Panc1 (cell line): ENCODE data around the gene ZNF680. TPM values are rescaled to one million over a fixed set of nuclear protein-coding genes. Genes with fewer than 3 reads are reported as not detected.

Source experiments
- ATAC-seq: fragments of 200-7000 bp; cut with Tn5 transposase; 2 replicates; pipeline ENCODE4 v1.9.1; 2020; ENCODE audit warnings: mild to moderate bottlenecking, moderate library complexity
- BruUV-seq: library from RNA; stranded (reverse); fragments of 400-500 nt; replicated peaks from 2 replicates; lab custom pipeline; 2021; lab: Mats Ljungman, UMichigan
- CTCF ChIA-PET: fragments of 300-600 bp; sonication (Branson Sonifier 250); formaldehyde crosslinking; loops from one replicate; lab custom pipeline; 2022; ENCODE audit warnings: antibody characterized with exemption; lab: Charles Lee
- POLR2A ChIA-PET: fragments of 300-600 bp; sonication (Branson Sonifier 250); formaldehyde crosslinking; loops from one replicate; lab custom pipeline; 2022; ENCODE audit warnings: antibody characterized with exemption; lab: Charles Lee
- DNase-seq: peaks from one replicate; pipeline ENCODE4 v3.0.0-alpha.2; 2010; ENCODE audit warnings: low read depth, low spot score
- H3K27ac ChIP-seq: 2 replicates; pipeline ENCODE4 v1.5.1; 2011; ENCODE audit warnings: mild to moderate bottlenecking, low read length, inconsistent platforms
- H3K27me3 ChIP-seq: fragments of 200-500 bp; sonication (Bioruptor generic); 2 replicates; pipeline ENCODE4 v1.6.0; 2014; ENCODE audit warnings: low read length, inconsistent platforms; ENCODE audit not compliant: control insufficient read depth, insufficient read depth
- H3K36me3 ChIP-seq: fragments of 200-500 bp; sonication (Bioruptor generic); 2 replicates; pipeline ENCODE4 v1.5.1; 2014; ENCODE audit warnings: inconsistent platforms, mild to moderate bottlenecking, low read length, moderate library complexity; ENCODE audit not compliant: control insufficient read depth, insufficient read depth
- H3K4me1 ChIP-seq: 2 replicates; pipeline ENCODE4 v1.5.1; 2011; ENCODE audit warnings: inconsistent platforms, mild to moderate bottlenecking, low read length, moderate library complexity; ENCODE audit not compliant: control insufficient read depth, insufficient read depth
- H3K4me3 ChIP-seq, 2 experiments: 2 replicates each; pipeline ENCODE4 v1.5.1; 2011 to 2012; ENCODE audit warnings: low read depth in 2 of 2, low read length in 2 of 2, mild to moderate bottlenecking in 2 of 2, inconsistent platforms in 1 of 2, moderate library complexity in 1 of 2
- H3K9me3 ChIP-seq: fragments of 200-500 bp; sonication (Bioruptor generic); 2 replicates; pipeline ENCODE4 v1.5.1; 2014; ENCODE audit warnings: low read depth, mild to moderate bottlenecking, inconsistent platforms, low read length, moderate library complexity; ENCODE audit not compliant: control insufficient read depth, insufficient read depth
- POLR2AphosphoS5 ChIP-seq: IDR thresholded peaks from 2 replicates; pipeline ENCODE4 v1.6.1; 2012; ENCODE audit warnings: mild to moderate bottlenecking, low read depth, low read length, moderate library complexity
- SIN3A ChIP-seq: IDR thresholded peaks from 2 replicates; pipeline ENCODE4 v1.6.1; 2012; ENCODE audit warnings: low read depth, mild to moderate bottlenecking, low read length, moderate library complexity, borderline replicate concordance; ENCODE audit not compliant: insufficient read depth
- TCF7L2 ChIP-seq: IDR thresholded peaks from 2 replicates; pipeline ENCODE4 v1.6.1; 2011; ENCODE audit warnings: mild to moderate bottlenecking, low read depth, low read length, inconsistent platforms
- in situ Hi-C: cut with HindIII; loops from 2 replicates; pipeline ENCODE4 v1.10.0; 2016; ENCODE audit warnings: low sequenced_read_pairs, low pct_unique_long_range_greater_than_20kb
- intact Hi-C: fragments of 100-400 bp; cut with micrococcal nuclease; formaldehyde crosslinking; loops from one replicate; pipeline ENCODE4 v1.10.0; 2022; ENCODE audit not compliant: unreplicated experiment
- total RNA-seq: library from RNA; stranded (reverse); gene quantifications from one replicate; pipeline ENCODE4 v1.2.1, GENCODE V29; 2021; ENCODE audit not compliant: unreplicated experiment
- TF ChIP-seq, protein P1 (sequence below), 2 experiments: IDR thresholded peaks; 2 replicates each; pipeline ENCODE4 v1.6.1; 2011 to 2012; ENCODE audit warnings: low read depth in 2 of 2, control low read depth in 1 of 2, low read length in 1 of 2, mild to moderate bottlenecking in 1 of 2, moderate library complexity in 1 of 2; ENCODE audit not compliant: insufficient read depth in 1 of 2
- TF ChIP-seq, protein P2 (sequence below): fragments of 450-650 bp; IDR thresholded peaks from 2 replicates; pipeline ENCODE4 v1.5.1; 2017; ENCODE audit warnings: mild to moderate bottlenecking

Gene ZNF680
- total RNA-seq, 1 experiment from 2014 or later, result 21.3 TPM

DNA sequence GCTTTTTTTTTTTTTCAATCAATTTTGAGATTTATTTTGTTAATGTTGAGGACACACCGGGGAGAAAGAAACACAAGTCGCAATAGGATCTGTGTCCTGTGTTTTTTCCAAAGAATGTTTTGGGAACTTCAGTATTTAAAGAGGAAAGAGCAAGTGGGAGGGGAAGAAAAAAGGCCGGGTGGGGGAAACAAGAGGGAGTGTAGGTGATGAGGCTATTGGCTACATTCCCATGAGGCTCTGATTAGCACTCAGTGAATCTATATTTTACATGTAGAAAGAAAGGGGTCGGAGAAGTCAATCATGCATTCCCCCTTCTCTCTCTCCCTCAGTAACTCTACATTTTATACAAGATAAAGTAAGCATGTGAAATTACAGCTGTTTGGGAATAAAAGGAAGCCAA is 4.1 kb downstream of the ZNF680 start:
- intact Hi-C loops, result no loop called here
- Histone ChIP-seq H3K27me3 (no peaks in the 10 kb centered on the region), H3K4me1 (peaks cover 28% of the 10 kb centered on the region), H3K9me3 (no peaks in the 10 kb centered on the region; the same call in 1 of the 2 replicates), H3K27ac (peak overlapping the region; percentile 83), H3K4me3 (peak overlapping the region in 1 of 2 experiments; percentile 31; a peak in 1 of 4 replicates), H3K36me3 (no peaks in the 10 kb centered on the region; the same call in 1 of the 2 replicates)
- TF ChIP-seq SIN3A (no peak), TCF7L2 (no peak), POLR2AphosphoS5 (no peak)
- TF ChIP-seq, protein P1, sequence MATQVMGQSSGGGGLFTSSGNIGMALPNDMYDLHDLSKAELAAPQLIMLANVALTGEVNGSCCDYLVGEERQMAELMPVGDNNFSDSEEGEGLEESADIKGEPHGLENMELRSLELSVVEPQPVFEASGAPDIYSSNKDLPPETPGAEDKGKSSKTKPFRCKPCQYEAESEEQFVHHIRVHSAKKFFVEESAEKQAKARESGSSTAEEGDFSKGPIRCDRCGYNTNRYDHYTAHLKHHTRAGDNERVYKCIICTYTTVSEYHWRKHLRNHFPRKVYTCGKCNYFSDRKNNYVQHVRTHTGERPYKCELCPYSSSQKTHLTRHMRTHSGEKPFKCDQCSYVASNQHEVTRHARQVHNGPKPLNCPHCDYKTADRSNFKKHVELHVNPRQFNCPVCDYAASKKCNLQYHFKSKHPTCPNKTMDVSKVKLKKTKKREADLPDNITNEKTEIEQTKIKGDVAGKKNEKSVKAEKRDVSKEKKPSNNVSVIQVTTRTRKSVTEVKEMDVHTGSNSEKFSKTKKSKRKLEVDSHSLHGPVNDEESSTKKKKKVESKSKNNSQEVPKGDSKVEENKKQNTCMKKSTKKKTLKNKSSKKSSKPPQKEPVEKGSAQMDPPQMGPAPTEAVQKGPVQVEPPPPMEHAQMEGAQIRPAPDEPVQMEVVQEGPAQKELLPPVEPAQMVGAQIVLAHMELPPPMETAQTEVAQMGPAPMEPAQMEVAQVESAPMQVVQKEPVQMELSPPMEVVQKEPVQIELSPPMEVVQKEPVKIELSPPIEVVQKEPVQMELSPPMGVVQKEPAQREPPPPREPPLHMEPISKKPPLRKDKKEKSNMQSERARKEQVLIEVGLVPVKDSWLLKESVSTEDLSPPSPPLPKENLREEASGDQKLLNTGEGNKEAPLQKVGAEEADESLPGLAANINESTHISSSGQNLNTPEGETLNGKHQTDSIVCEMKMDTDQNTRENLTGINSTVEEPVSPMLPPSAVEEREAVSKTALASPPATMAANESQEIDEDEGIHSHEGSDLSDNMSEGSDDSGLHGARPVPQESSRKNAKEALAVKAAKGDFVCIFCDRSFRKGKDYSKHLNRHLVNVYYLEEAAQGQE (IDR thresholded peaks at IDR 0.05; ENCODE audit: insufficient read depth in 1 of 2, low read depth in 2 of 2, low read length in 1 of 2), result no peak
- TF ChIP-seq, protein P2, sequence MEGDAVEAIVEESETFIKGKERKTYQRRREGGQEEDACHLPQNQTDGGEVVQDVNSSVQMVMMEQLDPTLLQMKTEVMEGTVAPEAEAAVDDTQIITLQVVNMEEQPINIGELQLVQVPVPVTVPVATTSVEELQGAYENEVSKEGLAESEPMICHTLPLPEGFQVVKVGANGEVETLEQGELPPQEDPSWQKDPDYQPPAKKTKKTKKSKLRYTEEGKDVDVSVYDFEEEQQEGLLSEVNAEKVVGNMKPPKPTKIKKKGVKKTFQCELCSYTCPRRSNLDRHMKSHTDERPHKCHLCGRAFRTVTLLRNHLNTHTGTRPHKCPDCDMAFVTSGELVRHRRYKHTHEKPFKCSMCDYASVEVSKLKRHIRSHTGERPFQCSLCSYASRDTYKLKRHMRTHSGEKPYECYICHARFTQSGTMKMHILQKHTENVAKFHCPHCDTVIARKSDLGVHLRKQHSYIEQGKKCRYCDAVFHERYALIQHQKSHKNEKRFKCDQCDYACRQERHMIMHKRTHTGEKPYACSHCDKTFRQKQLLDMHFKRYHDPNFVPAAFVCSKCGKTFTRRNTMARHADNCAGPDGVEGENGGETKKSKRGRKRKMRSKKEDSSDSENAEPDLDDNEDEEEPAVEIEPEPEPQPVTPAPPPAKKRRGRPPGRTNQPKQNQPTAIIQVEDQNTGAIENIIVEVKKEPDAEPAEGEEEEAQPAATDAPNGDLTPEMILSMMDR, result no peak
- POLR2A ChIA-PET, result no interaction called here
- in situ Hi-C loops, result no loop called here
- TSS peak; percentile 3 for BruUV-seq
- ATAC-seq, result no peak
- DNase-seq, result no peak
- CTCF ChIA-PET, result no interaction called here

DNA sequence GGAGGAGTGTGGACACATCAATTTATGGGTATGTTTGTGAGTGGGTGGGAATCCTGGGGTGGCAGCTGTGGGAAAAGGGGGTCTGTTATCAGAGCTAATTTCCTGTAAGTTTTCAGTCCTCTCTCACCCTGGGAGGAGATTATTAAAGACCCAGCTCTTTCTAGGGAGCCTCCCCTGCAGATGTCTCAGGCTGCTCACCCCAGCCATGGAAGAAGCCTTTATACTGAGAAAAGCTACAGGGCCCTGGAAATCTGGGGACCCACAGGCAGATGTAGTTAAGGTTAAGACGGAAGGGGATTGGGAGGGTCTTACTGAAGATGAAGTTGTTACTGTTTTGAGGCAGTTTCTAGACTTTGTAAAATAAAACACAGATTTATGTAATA is 4.6 kb downstream of the ZNF680 start:
- H3K9me3 ChIP-seq, result no peaks in the 10 kb centered on the region; the same call in 1 of the 2 replicates
- no peaks in the 10 kb centered on the region; the same call in 1 of the 2 replicates for H3K36me3 ChIP-seq

More for the DNA sequence above, 4.6 kb downstream of the ZNF680 start:
- no TSS peak for BruUV-seq
- Histone ChIP-seq H3K4me3 (no peak overlapping the region), H3K27me3 (no peaks in the 10 kb centered on the region), H3K27ac (peak overlapping the region; percentile 83), H3K4me1 (peaks cover 24% of the 10 kb centered on the region)
- ChIA-PET CTCF (no interaction called here), POLR2A (no interaction called here)
- TF ChIP-seq SIN3A, result no peak
- TF ChIP-seq POLR2AphosphoS5, result no peak
- TF ChIP-seq, protein P1 (IDR thresholded peaks at IDR 0.05; ENCODE audit: insufficient read depth in 1 of 2, low read depth in 2 of 2, low read length in 1 of 2), result no peak
- TF ChIP-seq TCF7L2, result no peak
- TF ChIP-seq, protein P2, result no peak
- ATAC-seq, result no peak
- no peak for DNase-seq
- intact Hi-C loops (no loop called here), in situ Hi-C loops (no loop called here)
